ENCODE data around the gene REEP6. TPM values are rescaled to one million over a fixed set of nuclear protein-coding genes. Genes with fewer than 3 reads are reported as not detected.
A peak's percentile ranks its signal among the peaks of the same experiment; 100 is the strongest.

Gene REEP6
- total RNA-seq, 4 donors from 2014 or later = 1.1 to 2.3 (median 1.5) TPM

- TF ChIP-seq POLR2A (IDR thresholded peaks at IDR 0.05) (no peak), CTCF (IDR thresholded peaks at IDR 0.05 in 4 of 5, conservative IDR thresholded peaks at IDR 0.05 in 1 of 5) (no peak)
- Histone ChIP-seq H3K27me3 (peaks cover 27 to 37% (median 33%) of the 10 kb centered on the region in 3 donors), H3K36me3 (no peaks in the 10 kb centered on the region), H3K4me3 (no peak overlapping the region), H3K9me3 (no peaks in the 10 kb centered on the region), H3K27ac (no peak overlapping the region), H3K4me1 (no peaks in the 10 kb centered on the region)
- ATAC-seq = no peak
- in situ Hi-C loops (cut with MboI; ENCODE audit: low sequenced_read_pairs in 4 of 4) = no loop called here
- DNase-seq = no peak
- intact Hi-C loops (cut with DNase I; ENCODE audit: low total_unique reads) = no loop called here
Measured at GRCh38 chr19:1522838-1523237, 31.9 kb downstream of the REEP6 start.

GRCh38 chr19:1523412-1524286 is 32.7 kb downstream of the REEP6 start, which contains the start of gene PLK5:
TSS of gene PLK5 (plus strand) at chr19:1524077. CDS start at chr19:1526997, 2,920 bp downstream.
- in situ Hi-C loops (cut with MboI; ENCODE audit: low sequenced_read_pairs in 4 of 4) (no loop called here), intact Hi-C loops (cut with DNase I; ENCODE audit: low total_unique reads) (no loop called here)
- Histone ChIP-seq H3K9me3 (no peaks in the 10 kb centered on the region), H3K36me3 (no peaks in the 10 kb centered on the region), H3K4me1 (no peaks in the 10 kb centered on the region), H3K27ac (no peak within 1 kb of the TSS), H3K27me3 (peaks cover 28 to 39% (median 33%) of the 10 kb centered on the region in 3 donors), H3K4me3 (peak within 1 kb of the TSS in 1 of 4 donors; percentile 8)
- TF ChIP-seq CTCF (IDR thresholded peaks at IDR 0.05 in 4 of 5, conservative IDR thresholded peaks at IDR 0.05 in 1 of 5) = no peak
- no peak for TF ChIP-seq POLR2A (IDR thresholded peaks at IDR 0.05)
- DNase-seq (no peak), ATAC-seq (no peak)

DNA sequence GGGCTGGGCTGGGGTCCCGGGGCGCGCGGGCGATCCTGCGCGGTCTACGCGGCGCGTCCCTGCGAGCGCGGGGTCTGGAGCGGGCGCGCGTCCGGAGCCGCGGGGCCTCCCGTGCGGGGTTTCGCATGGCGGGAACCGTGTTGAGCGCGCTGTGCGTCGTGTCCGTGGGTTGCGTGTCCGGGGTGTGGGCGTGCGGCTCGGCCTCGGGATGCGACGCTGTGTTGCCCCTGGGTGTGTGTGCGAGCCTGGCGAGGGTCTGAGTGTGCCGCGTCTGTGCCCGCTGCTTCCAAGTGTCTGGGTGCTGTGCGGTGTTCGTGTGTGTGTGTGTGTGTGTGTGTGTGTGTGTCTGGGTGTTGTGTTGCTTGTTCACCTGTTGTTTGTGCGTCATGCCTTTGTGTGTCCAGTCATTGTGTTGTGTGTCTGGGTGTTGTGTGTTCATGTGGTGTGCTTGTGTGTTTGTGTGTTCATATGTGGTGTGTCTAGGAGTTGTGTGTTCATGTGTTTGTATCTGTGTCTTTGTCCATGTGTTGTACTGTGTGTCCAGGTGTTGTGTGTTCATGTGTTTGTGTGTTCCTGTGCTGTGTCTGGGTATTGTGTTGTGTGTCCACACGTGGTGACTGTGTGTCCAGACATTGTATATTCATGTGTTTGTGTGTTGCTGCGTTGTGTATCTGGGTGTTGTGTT is 33.4 kb downstream of the REEP6 start:
- peaks cover 34 to 46% (median 38%) of the 10 kb centered on the region in 3 donors for H3K27me3 ChIP-seq
- intact Hi-C loops (cut with DNase I; ENCODE audit: low total_unique reads) = no loop called here
- peak overlapping the region in 1 of 4 donors; percentile 8 for H3K4me3 ChIP-seq
- no peak for DNase-seq
- H3K9me3 ChIP-seq = no peaks in the 10 kb centered on the region
- H3K36me3 ChIP-seq = no peaks in the 10 kb centered on the region
- no peak for TF ChIP-seq CTCF (IDR thresholded peaks at IDR 0.05 in 4 of 5, conservative IDR thresholded peaks at IDR 0.05 in 1 of 5)
- TF ChIP-seq POLR2A (IDR thresholded peaks at IDR 0.05) = no peak
- no peak for ATAC-seq
- H3K4me1 ChIP-seq = no peaks in the 10 kb centered on the region
- in situ Hi-C loops (cut with MboI; ENCODE audit: low sequenced_read_pairs in 4 of 4) = no loop called here
- H3K27ac ChIP-seq = no peak overlapping the region

GRCh38 chr19:1524972-1525325 is 34.0 kb downstream of the REEP6 start:
- Histone ChIP-seq H3K4me3 (no peak overlapping the region), H3K27me3 (peaks cover 34 to 52% (median 42%) of the 10 kb centered on the region in 3 donors), H3K27ac (no peak overlapping the region), H3K9me3 (no peaks in the 10 kb centered on the region), H3K36me3 (no peaks in the 10 kb centered on the region), H3K4me1 (no peaks in the 10 kb centered on the region)
- in situ Hi-C loops (cut with MboI; ENCODE audit: low sequenced_read_pairs in 4 of 4) (loop anchor here in 1 of 4 donors (25.0 kb wide), 1 partner anchor 237 kb away; the partner anchor contains the start of gene ONECUT3), intact Hi-C loops (cut with DNase I; ENCODE audit: low total_unique reads) (no loop called here)
- DNase-seq (no peak), ATAC-seq (no peak)
- TF ChIP-seq CTCF (IDR thresholded peaks at IDR 0.05 in 4 of 5, conservative IDR thresholded peaks at IDR 0.05 in 1 of 5) (no peak), POLR2A (IDR thresholded peaks at IDR 0.05) (no peak)
